ENCODE data around the gene CCDC197. TPM values are rescaled to one million over a fixed set of nuclear protein-coding genes. Genes with fewer than 3 reads are reported as not detected.

Gene CCDC197
- total RNA-seq, 1 donor from 2014 or later: not detected

DNA sequence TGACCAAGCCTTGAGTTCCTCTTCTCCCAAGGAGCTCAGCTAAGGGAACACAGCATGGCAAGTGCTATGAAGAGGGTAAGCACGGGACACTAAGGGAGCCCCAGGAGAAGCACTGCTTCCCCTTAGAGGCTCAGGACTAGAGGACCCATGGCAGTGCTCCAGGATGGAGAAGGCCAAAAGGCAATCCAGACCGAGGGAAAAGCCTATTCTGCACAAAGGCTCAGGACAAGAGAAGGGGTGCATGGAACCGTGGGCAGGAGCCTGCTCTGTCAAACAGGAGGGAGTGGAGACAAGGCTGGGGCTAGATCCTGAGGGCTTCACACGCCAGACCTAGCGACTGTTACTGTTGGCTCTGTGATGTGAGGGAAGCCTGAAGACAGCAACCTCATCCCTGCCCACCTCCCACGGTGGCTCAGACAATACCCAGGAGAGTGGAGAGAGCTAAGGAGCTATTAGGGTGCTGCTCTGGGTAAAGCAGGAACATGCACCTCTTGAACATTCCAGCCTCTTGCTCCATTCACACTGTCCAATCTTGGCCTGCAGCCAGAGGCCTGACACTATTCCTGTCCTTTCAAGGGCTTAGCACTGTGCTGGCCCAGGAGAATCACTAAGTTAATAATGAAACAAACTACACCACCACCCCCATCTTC, 53.3 kb downstream of the CCDC197 start:
- DNase-seq (ENCODE audit: low spot score): no peak
- no peak overlapping the region for H3K4me3 Mint-ChIP-seq (ENCODE audit: unreplicated experiment)
- no peaks in the 10 kb centered on the region for H3K27me3 Mint-ChIP-seq (ENCODE audit: low read depth)
- H3K36me3 Mint-ChIP-seq (ENCODE audit: low read depth): peaks cover 38% of the 10 kb centered on the region
- no peaks in the 10 kb centered on the region for H3K4me1 Mint-ChIP-seq (ENCODE audit: low read depth)
- no peak overlapping the region for H3K27ac Mint-ChIP-seq (ENCODE audit: unreplicated experiment)
- H3K9me3 Mint-ChIP-seq (ENCODE audit: low read depth): no peaks in the 10 kb centered on the region
- TF ChIP-seq, protein P1, sequence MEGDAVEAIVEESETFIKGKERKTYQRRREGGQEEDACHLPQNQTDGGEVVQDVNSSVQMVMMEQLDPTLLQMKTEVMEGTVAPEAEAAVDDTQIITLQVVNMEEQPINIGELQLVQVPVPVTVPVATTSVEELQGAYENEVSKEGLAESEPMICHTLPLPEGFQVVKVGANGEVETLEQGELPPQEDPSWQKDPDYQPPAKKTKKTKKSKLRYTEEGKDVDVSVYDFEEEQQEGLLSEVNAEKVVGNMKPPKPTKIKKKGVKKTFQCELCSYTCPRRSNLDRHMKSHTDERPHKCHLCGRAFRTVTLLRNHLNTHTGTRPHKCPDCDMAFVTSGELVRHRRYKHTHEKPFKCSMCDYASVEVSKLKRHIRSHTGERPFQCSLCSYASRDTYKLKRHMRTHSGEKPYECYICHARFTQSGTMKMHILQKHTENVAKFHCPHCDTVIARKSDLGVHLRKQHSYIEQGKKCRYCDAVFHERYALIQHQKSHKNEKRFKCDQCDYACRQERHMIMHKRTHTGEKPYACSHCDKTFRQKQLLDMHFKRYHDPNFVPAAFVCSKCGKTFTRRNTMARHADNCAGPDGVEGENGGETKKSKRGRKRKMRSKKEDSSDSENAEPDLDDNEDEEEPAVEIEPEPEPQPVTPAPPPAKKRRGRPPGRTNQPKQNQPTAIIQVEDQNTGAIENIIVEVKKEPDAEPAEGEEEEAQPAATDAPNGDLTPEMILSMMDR (IDR thresholded peaks at IDR 0.05): no peak

DNA sequence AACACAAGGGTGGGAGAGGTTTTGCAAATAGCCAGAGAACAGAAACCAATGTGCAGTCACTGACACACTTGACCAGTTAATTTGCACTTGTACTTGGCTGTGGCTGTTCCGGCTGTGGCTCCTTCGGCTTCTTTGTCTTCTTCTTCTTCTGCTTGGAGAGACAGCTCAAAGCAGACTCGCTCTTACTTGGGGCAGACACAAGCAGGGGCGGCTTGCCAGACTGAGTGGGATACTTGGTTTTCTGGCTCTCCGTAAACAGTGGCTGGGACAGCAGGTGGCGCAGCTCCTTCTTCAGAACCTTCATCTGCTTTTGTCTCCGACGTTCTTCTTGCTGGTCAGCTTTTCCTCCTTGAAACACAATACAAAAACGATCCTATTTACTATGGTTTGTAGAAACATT, 54.0 kb downstream of the CCDC197 start:
- H3K4me3 Mint-ChIP-seq (ENCODE audit: unreplicated experiment): no peak overlapping the region
- no peaks in the 10 kb centered on the region for H3K27me3 Mint-ChIP-seq (ENCODE audit: low read depth)
- TF ChIP-seq, protein P1 (IDR thresholded peaks at IDR 0.05): peak; percentile 76
- no peak for DNase-seq (ENCODE audit: low spot score)
- H3K9me3 Mint-ChIP-seq (ENCODE audit: low read depth): no peaks in the 10 kb centered on the region
- H3K36me3 Mint-ChIP-seq (ENCODE audit: low read depth): peaks cover 44% of the 10 kb centered on the region
- H3K27ac Mint-ChIP-seq (ENCODE audit: unreplicated experiment): no peak overlapping the region
- H3K4me1 Mint-ChIP-seq (ENCODE audit: low read depth): no peaks in the 10 kb centered on the region

DNA sequence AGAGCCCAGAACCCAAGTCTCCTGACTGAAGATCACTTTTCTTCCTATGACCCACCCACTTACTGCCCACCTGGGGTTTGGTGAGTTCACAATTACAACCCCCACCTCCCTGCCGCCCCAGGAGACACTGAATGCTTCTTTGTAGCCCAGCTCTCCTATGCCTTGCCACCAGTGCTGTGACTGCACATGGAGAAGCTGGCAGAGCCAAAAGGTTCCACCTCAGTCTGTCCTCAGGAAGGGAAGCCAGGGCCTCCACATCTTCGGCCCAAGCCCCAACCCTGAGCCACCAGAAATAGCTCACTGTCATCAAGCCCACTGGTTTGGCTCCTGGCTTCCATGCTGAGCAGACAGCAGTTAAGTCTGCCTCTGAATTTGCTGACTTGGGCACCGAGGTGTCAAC, 54.7 kb downstream of the CCDC197 start:
- Mint-ChIP-seq H3K9me3 (ENCODE audit: low read depth) (no peaks in the 10 kb centered on the region), H3K4me1 (ENCODE audit: low read depth) (no peaks in the 10 kb centered on the region), H3K27me3 (ENCODE audit: low read depth) (no peaks in the 10 kb centered on the region), H3K27ac (ENCODE audit: unreplicated experiment) (no peak overlapping the region), H3K4me3 (ENCODE audit: unreplicated experiment) (no peak overlapping the region), H3K36me3 (ENCODE audit: low read depth) (peaks cover 49% of the 10 kb centered on the region)
- no peak for DNase-seq (ENCODE audit: low spot score)
- TF ChIP-seq, protein P1 (IDR thresholded peaks at IDR 0.05): no peak

DNA sequence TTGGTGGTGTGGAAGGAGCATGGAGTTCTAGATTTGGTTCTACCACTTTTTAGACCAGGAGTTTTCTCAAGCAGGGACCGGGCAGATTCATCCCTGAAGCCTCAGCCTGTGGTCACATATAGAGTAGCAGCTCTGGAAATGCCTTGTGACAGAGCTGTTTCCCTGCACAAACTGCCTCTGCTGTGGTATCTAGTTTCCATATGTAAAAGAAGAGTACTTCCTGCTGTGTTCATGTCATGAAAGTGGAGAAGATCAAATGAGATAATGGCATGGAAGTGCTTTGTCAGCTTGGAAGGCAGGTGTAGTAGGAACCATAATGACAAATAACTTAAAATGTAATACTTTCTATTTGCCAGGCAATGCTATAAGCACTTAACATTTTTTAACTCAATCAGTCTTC, 55.1 kb downstream of the CCDC197 start:
- Mint-ChIP-seq H3K36me3 (ENCODE audit: low read depth) (peaks cover 50% of the 10 kb centered on the region), H3K4me3 (ENCODE audit: unreplicated experiment) (no peak overlapping the region), H3K4me1 (ENCODE audit: low read depth) (no peaks in the 10 kb centered on the region), H3K27me3 (ENCODE audit: low read depth) (no peaks in the 10 kb centered on the region), H3K9me3 (ENCODE audit: low read depth) (no peaks in the 10 kb centered on the region), H3K27ac (ENCODE audit: unreplicated experiment) (no peak overlapping the region)
- TF ChIP-seq, protein P1 (IDR thresholded peaks at IDR 0.05): no peak
- DNase-seq (ENCODE audit: low spot score): no peak

DNA sequence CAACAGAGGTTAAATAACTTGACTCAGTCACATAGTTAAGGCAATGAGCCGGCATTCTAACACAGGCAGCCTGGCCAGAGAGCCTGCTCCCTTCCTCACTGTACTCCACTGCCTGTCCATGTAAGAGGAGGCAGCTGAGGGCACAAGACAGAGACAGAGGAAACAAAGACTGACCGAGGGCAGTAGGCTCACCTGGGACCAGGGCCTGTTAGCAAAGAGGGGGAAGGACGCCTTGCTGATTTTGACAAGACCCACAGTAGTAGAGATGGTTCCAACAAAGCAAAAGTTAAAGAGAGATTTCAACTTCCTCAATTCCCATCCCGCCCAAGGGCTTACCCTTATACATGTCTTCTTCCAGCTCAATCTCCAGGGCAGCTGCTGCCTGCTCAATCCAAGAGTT, 55.6 kb downstream of the CCDC197 start:
- DNase-seq (ENCODE audit: low spot score): no peak
- no peaks in the 10 kb centered on the region for H3K9me3 Mint-ChIP-seq (ENCODE audit: low read depth)
- no peaks in the 10 kb centered on the region for H3K27me3 Mint-ChIP-seq (ENCODE audit: low read depth)
- TF ChIP-seq, protein P1 (IDR thresholded peaks at IDR 0.05): no peak
- H3K36me3 Mint-ChIP-seq (ENCODE audit: low read depth): peaks cover 53% of the 10 kb centered on the region
- no peak overlapping the region for H3K27ac Mint-ChIP-seq (ENCODE audit: unreplicated experiment)
- no peak overlapping the region for H3K4me3 Mint-ChIP-seq (ENCODE audit: unreplicated experiment)
- no peaks in the 10 kb centered on the region for H3K4me1 Mint-ChIP-seq (ENCODE audit: low read depth)
